Muscle of leg (tissue), 11 donors: ENCODE data around the gene KIAA0232. TPM values are rescaled to one million over a fixed set of nuclear protein-coding genes. Genes with fewer than 3 reads are reported as not detected.

ENCODE experiments used
- DNase-seq: peaks from one replicate; pipeline ENCODE4 v3.0.0; 2013
- H3K27ac ChIP-seq: one replicate; pipeline ENCODE4 v1.5.1; 2013; ENCODE audit warnings: mild to moderate bottlenecking, low read length, control low read depth
- H3K27me3 ChIP-seq: one replicate; pipeline ENCODE4 v1.6.1; 2013; ENCODE audit warnings: low read length; ENCODE audit not compliant: control insufficient read depth, insufficient read depth
- H3K36me3 ChIP-seq: one replicate; pipeline ENCODE4 v1.6.1; 2013; ENCODE audit warnings: low read length; ENCODE audit not compliant: control insufficient read depth, insufficient read depth
- H3K4me1 ChIP-seq: one replicate; pipeline ENCODE4 v1.6.1; 2013; ENCODE audit warnings: low read length; ENCODE audit not compliant: control insufficient read depth, insufficient read depth
- H3K4me3 ChIP-seq: one replicate; pipeline ENCODE4 v1.5.1; 2013; ENCODE audit warnings: low read length, control low read depth
- H3K9me3 ChIP-seq: replicated peaks from 2 replicates; pipeline ENCODE4 v1.6.1; 2013; ENCODE audit warnings: low read depth, low read length; ENCODE audit not compliant: control insufficient read depth
- WGBS: methylation state at CpG from one replicate; pipeline ENCODE4 v1.1.5; 2013; ENCODE audit warnings: missing lambda C conversion rate; ENCODE audit not compliant: insufficient coverage; 5-methylcytosine and 5-hydroxymethylcytosine counted together
- polyA plus RNA-seq, 8 donors: library from polyadenylated mRNA; unstranded; fragments of 120-200 nt; gene quantifications; one replicate each; pipeline versions ENCODE4 v1.2.1 to v1.2.3, GENCODE V29; 2013; ENCODE audit warnings: inconsistent platforms in 1 of 8, low replicate concordance in 1 of 8; ENCODE audit not compliant: insufficient read length in 8 of 8, insufficient read depth in 1 of 8
- total RNA-seq: library from RNA; stranded (reverse); fragments of 120-200 nt; gene quantifications from one replicate; pipeline ENCODE4 v1.2.4, GENCODE V29; 2013

KIAA0232 gene
- total and polyA plus RNA-seq, 9 donors, result 12.3 to 23.3 (median 20.4) TPM

DNA sequence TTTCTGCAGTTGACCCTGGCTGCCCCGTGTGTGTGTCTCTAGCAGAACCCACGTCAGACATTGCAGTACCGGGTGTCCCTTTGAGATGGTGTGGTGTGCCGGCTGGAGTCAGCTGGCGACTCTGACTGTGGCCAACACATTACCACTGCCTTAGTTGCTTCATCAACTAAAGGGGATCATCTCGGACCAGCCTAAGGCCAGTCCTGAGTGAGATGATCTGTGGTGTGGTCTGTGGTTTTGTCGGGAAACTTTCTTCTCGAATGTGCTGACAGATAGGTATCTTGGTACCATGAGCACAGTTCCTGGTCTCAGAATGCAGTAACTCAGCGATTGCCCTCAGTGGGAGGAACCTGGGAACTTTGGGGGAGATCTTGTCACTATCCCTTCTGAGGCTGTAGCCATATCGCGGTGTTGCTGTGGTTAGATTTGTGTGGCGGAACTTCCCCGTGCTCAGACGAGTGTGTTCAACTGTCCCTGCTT, 142.9 kb downstream of the KIAA0232 start:
- H3K9me3 ChIP-seq, result no peaks in the 10 kb centered on the region
- H3K4me3 ChIP-seq, result no peak overlapping the region
- H3K27ac ChIP-seq, result peak overlapping the region; percentile 13
- H3K36me3 ChIP-seq, result peaks cover 23% of the 10 kb centered on the region
- WGBS, result 75% methylated on average over 7 of the region's 14 CpGs
- H3K27me3 ChIP-seq, result no peaks in the 10 kb centered on the region
- peaks cover 14% of the 10 kb centered on the region for H3K4me1 ChIP-seq
- DNase-seq, result peak; percentile 26

GRCh38 chr4:6926081-6926480, 143.6 kb downstream of the KIAA0232 start:
- 90% methylated on average over 11 of the region's 19 CpGs for WGBS
- H3K4me3 ChIP-seq, result no peak overlapping the region
- peaks cover 23% of the 10 kb centered on the region for H3K36me3 ChIP-seq
- no peak overlapping the region for H3K27ac ChIP-seq
- H3K27me3 ChIP-seq, result no peaks in the 10 kb centered on the region
- H3K9me3 ChIP-seq, result no peaks in the 10 kb centered on the region
- peaks cover 14% of the 10 kb centered on the region for H3K4me1 ChIP-seq
- DNase-seq, result peak; percentile 62

DNA sequence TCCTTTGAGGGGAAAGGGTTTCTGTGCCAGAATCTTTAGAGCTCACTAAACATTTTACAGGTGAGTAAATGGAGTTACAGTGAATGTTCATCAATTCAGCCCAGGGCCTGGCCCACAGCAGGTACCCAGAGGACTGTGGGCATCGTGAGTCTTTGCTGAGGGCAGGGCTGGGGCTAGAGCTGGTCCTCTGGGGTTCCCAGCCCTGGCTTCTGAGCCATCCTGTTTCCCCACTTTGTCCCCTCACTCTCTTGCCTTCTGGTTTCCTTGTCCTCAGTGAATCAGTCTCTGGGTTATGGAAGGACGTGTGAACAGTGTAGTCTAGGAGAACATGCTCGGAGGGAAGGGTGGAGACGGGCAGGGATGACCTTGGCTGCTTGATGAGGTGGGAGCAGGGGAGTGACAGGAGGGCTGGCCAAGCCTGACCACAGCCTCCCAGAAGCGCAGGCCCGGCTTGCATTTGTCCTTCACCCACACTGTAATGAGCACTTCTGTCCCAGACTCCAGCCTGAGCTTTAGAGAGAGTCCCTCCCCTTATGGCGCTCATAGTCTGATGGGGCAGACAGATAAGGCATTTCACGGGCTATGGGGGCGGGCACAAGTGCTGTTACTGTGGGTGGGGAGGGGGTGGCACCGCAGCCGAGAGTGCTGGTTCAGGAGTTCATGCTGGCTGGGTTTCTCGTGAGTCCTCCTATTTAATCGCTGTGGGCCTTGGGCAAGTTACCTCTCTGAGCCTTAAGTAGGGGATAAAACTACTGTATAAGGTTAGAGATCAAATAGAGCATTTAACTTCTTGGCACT, 144.4 kb downstream of the KIAA0232 start:
- no peaks in the 10 kb centered on the region for H3K27me3 ChIP-seq
- peak; percentile 53 for DNase-seq
- H3K4me3 ChIP-seq, result no peak overlapping the region
- no peaks in the 10 kb centered on the region for H3K9me3 ChIP-seq
- peak overlapping the region; percentile 7 for H3K27ac ChIP-seq
- H3K4me1 ChIP-seq, result peaks cover 14% of the 10 kb centered on the region
- H3K36me3 ChIP-seq, result peaks cover 23% of the 10 kb centered on the region
- WGBS, result 35% methylated on average over 4 of the region's 13 CpGs

DNA sequence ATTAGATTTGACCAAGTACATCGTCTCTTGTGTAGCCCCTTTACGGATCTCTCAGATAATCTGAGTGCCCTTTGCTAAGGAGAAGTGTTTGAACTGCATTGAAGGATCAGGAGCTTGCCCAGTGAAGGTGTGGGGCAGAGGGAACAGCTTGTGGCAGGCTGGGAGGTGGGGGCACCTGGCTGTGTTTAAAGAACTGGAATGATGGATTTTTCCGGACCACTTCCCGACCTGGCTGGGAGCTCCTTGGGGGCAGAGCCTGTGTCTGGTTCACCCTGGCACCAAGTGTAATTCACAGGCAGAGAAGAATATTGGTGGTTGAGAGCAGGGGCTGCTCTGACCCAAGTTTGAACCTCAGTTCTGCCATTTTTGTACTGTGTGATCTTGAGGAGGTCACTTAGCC, 145.6 kb downstream of the KIAA0232 start:
- no peak overlapping the region for H3K27ac ChIP-seq
- H3K9me3 ChIP-seq, result no peaks in the 10 kb centered on the region
- no peak overlapping the region for H3K4me3 ChIP-seq
- WGBS, result 77% methylated on average over 4 of the region's 4 CpGs
- H3K27me3 ChIP-seq, result no peaks in the 10 kb centered on the region
- no peak for DNase-seq
- H3K4me1 ChIP-seq, result peaks cover 14% of the 10 kb centered on the region
- H3K36me3 ChIP-seq, result peaks cover 23% of the 10 kb centered on the region

DNA sequence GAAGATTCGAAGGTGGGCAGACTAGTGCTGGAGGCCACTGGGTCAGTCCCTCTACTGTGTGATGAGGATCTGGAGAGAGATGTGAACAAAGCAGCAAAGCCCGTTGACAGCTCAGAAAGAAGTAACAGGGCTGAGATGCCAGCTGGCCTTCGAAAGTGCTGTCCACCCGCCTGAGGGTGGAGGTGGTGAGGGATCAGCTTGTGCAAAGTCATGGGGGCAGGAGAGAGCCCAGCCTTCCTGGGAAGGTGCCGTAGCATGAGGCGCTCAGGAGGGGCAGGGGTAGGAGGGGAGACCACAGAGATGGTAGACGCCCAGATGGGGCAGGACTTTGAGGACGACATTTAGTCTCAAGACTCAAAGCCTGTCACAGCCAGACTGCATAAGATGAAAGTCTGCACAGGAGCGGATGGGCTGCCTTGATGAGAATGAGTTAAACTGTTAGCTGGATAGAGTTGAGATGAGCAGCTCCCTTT, 146.8 kb downstream of the KIAA0232 start:
- Histone ChIP-seq H3K4me1 (peaks cover 14% of the 10 kb centered on the region), H3K36me3 (peaks cover 12% of the 10 kb centered on the region), H3K27ac (no peak overlapping the region), H3K9me3 (no peaks in the 10 kb centered on the region), H3K27me3 (no peaks in the 10 kb centered on the region), H3K4me3 (no peak overlapping the region)
- no peak for DNase-seq
- WGBS, result 48% methylated on average over 8 of the region's 9 CpGs

DNA sequence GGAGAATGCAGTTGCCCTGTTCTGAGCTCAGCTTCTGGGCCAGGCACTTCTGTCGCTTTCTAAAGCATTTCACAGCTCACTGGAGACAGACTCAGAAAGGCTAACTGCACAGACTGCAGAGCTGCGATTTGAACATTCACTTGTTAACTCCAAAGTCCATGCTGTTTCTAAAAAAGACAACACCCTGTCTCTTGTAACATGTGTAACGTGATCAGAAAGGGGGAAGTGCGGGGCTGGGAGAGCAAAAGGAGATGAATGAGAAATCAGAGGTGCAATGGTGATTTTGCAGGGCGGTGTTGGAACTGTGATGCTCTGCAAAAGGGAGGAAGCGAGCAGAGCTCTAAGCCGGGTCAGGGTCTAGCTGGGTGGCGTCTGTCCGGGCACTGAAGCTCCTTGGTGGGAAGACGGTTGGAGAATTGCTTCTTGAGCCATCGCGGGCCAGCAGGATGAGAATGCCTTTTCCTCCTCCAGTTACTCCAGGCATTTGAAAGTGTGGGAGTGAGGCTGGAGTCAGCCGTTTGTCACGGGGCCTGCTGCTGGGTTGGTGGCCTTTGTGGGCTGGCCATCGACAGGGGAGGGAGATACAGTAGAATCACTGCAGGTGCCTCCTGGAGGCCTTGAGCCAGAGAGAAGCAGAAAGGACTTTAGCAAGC, 147.4 kb downstream of the KIAA0232 start:
- Histone ChIP-seq H3K4me1 (peaks cover 14% of the 10 kb centered on the region), H3K9me3 (no peaks in the 10 kb centered on the region), H3K36me3 (peaks cover 6% of the 10 kb centered on the region), H3K4me3 (no peak overlapping the region), H3K27ac (no peak overlapping the region), H3K27me3 (no peaks in the 10 kb centered on the region)
- WGBS, result 26% methylated on average over 12 of the region's 15 CpGs
- DNase-seq, result peak; percentile 28

GRCh38 chr4:6932475-6932874, 149.9 kb downstream of the KIAA0232 start:
- 95% methylated on average over 2 of the region's 3 CpGs for WGBS
- H3K36me3 ChIP-seq, result no peaks in the 10 kb centered on the region
- H3K4me3 ChIP-seq, result no peak overlapping the region
- H3K4me1 ChIP-seq, result peaks cover 16% of the 10 kb centered on the region
- H3K9me3 ChIP-seq, result no peaks in the 10 kb centered on the region
- no peak for DNase-seq
- H3K27ac ChIP-seq, result no peak overlapping the region
- no peaks in the 10 kb centered on the region for H3K27me3 ChIP-seq

GRCh38 chr4:6932918-6933317, 150.4 kb downstream of the KIAA0232 start:
- 75% methylated on average over 3 of the region's 3 CpGs for WGBS
- H3K27me3 ChIP-seq, result no peaks in the 10 kb centered on the region
- DNase-seq, result no peak
- no peak overlapping the region for H3K4me3 ChIP-seq
- no peaks in the 10 kb centered on the region for H3K9me3 ChIP-seq
- H3K36me3 ChIP-seq, result no peaks in the 10 kb centered on the region
- no peak overlapping the region for H3K27ac ChIP-seq
- peaks cover 20% of the 10 kb centered on the region for H3K4me1 ChIP-seq
